SK-N-SH treated with all-trans-retinoic acid at 6 μM for 48 hours (cell line): ENCODE results near the gene GNPTAB.

Source experiments
- ATAC-seq: fragments of 200-7000 bp; cut with Tn5 transposase; 3 replicates; pipeline ENCODE4 v1.9.1; 2020; ENCODE audit warnings: mild to moderate bottlenecking, moderate library complexity
- ARNTL ChIP-seq: fragments of 450-650 bp; formaldehyde crosslinking; IDR thresholded peaks from 2 replicates; pipeline ENCODE4 v1.5.0; 2020; ENCODE audit warnings: low read depth, mild to moderate bottlenecking, moderate library complexity, borderline replicate concordance
- BACH2 ChIP-seq: fragments of 250-450 bp; sonication (Bioruptor Pico); IDR thresholded peaks from 2 replicates; pipeline ENCODE4 v1.9.0; 2021; ENCODE audit warnings: mild to moderate bottlenecking, borderline replicate concordance
- CREB5 ChIP-seq: fragments of 250-450 bp; sonication (Bioruptor Pico); IDR thresholded peaks from 2 replicates; pipeline ENCODE4 v1.5.1; 2020; ENCODE audit warnings: low read depth, mild to moderate bottlenecking, moderate library complexity
- CSDC2 ChIP-seq: fragments of 250-450 bp; sonication (Bioruptor Pico); IDR thresholded peaks from 2 replicates; pipeline ENCODE4 v1.5.0; 2020; ENCODE audit warnings: mild to moderate bottlenecking, moderate library complexity
- CSRNP3 ChIP-seq: fragments of 250-450 bp; sonication (Bioruptor Pico); IDR thresholded peaks from 2 replicates; pipeline ENCODE4 v1.5.1; 2021; ENCODE audit warnings: mild to moderate bottlenecking, moderate library complexity
- ESRRG ChIP-seq: fragments of 250-450 bp; sonication (Bioruptor Pico); IDR thresholded peaks from 2 replicates; pipeline ENCODE4 v1.6.1; 2021; ENCODE audit warnings: mild to moderate bottlenecking
- ISL1 ChIP-seq: fragments of 250-450 bp; sonication (Bioruptor Pico); IDR thresholded peaks from 2 replicates; pipeline ENCODE4 v2.1.2; 2022; ENCODE audit warnings: mild to moderate bottlenecking, moderate library complexity
- POU6F1 ChIP-seq: fragments of 250-450 bp; sonication (Bioruptor Pico); IDR thresholded peaks from 2 replicates; pipeline ENCODE4 v1.8.0; 2021; ENCODE audit warnings: low read depth, mild to moderate bottlenecking, moderate library complexity, borderline replicate concordance
- PPARA ChIP-seq: fragments of 250-450 bp; sonication (Bioruptor Pico); IDR thresholded peaks from 2 replicates; pipeline ENCODE4 v1.5.0; 2020; ENCODE audit warnings: mild to moderate bottlenecking, borderline replicate concordance
- RARB ChIP-seq: fragments of 250-450 bp; sonication (Bioruptor Pico); IDR thresholded peaks from 2 replicates; pipeline ENCODE4 v1.8.0; 2021; ENCODE audit warnings: mild to moderate bottlenecking, moderate library complexity
- TCF4 ChIP-seq: fragments of 250-450 bp; sonication (Bioruptor Pico); IDR thresholded peaks from 2 replicates; pipeline ENCODE4 v1.8.0; 2021; ENCODE audit warnings: mild to moderate bottlenecking, moderate library complexity, borderline replicate concordance
- TOX ChIP-seq: fragments of 250-450 bp; sonication (Bioruptor Pico); IDR thresholded peaks from 2 replicates; pipeline ENCODE4 v1.8.0; 2021; ENCODE audit warnings: mild to moderate bottlenecking, moderate library complexity, borderline replicate concordance
- ZC3H10 ChIP-seq: fragments of 250-450 bp; sonication (Bioruptor Pico); IDR thresholded peaks from 2 replicates; pipeline ENCODE4 v1.5.1; 2021; ENCODE audit warnings: mild to moderate bottlenecking, moderate library complexity
- ZFP3 ChIP-seq: fragments of 250-450 bp; sonication (Bioruptor Pico); IDR thresholded peaks from 2 replicates; pipeline ENCODE4 v1.5.0; 2020; ENCODE audit warnings: mild to moderate bottlenecking, moderate library complexity
- ZFP30 ChIP-seq: fragments of 450-650 bp; formaldehyde crosslinking; IDR thresholded peaks from 2 replicates; pipeline ENCODE4 v1.5.0; 2022; ENCODE audit warnings: mild to moderate bottlenecking, moderate library complexity
- ZNF70 ChIP-seq: fragments of 450-650 bp; formaldehyde crosslinking; IDR thresholded peaks from 2 replicates; pipeline ENCODE4 v1.5.0; 2020; ENCODE audit warnings: mild to moderate bottlenecking, moderate library complexity
- TF ChIP-seq, protein P1 (sequence below): fragments of 250-450 bp; sonication (Bioruptor Pico); IDR thresholded peaks from 2 replicates; pipeline ENCODE4 v1.5.0; 2020; ENCODE audit warnings: mild to moderate bottlenecking, moderate library complexity
- TF ChIP-seq, protein P2 (sequence below): fragments of 250-450 bp; sonication (Bioruptor Pico); IDR thresholded peaks from 2 replicates; pipeline ENCODE4 v1.8.0; 2020; ENCODE audit warnings: mild to moderate bottlenecking, moderate library complexity, borderline replicate concordance

The GNPTAB gene

DNA sequence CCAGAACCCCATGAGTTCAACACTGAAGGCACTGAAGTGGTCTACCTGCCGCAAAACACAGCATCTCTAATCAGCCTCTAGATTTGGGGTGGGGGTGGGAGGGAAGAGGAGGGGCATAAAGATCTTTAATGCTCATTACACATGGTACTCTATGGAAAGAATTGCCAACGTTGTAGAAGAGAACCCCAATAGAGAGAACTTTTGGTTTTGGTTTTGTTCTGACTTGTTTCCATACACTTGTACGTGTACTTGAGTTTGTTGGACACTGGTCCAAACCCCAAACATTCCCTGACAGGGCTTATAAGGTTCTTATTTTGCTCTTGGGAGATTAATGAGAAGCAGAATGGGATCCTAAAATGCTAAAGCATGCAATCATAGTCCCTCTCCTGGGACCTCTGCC, 31.0 kb downstream of the GNPTAB start (continued):
- TF ChIP-seq, protein P1, sequence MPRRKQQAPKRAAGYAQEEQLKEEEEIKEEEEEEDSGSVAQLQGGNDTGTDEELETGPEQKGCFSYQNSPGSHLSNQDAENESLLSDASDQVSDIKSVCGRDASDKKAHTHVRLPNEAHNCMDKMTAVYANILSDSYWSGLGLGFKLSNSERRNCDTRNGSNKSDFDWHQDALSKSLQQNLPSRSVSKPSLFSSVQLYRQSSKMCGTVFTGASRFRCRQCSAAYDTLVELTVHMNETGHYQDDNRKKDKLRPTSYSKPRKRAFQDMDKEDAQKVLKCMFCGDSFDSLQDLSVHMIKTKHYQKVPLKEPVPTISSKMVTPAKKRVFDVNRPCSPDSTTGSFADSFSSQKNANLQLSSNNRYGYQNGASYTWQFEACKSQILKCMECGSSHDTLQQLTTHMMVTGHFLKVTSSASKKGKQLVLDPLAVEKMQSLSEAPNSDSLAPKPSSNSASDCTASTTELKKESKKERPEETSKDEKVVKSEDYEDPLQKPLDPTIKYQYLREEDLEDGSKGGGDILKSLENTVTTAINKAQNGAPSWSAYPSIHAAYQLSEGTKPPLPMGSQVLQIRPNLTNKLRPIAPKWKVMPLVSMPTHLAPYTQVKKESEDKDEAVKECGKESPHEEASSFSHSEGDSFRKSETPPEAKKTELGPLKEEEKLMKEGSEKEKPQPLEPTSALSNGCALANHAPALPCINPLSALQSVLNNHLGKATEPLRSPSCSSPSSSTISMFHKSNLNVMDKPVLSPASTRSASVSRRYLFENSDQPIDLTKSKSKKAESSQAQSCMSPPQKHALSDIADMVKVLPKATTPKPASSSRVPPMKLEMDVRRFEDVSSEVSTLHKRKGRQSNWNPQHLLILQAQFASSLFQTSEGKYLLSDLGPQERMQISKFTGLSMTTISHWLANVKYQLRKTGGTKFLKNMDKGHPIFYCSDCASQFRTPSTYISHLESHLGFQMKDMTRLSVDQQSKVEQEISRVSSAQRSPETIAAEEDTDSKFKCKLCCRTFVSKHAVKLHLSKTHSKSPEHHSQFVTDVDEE (CRISPR knock-in tag), result no peak
- TF ChIP-seq, all 23 proteins: peak for 0

GRCh38 chr12:101795786-101796185, 35.0 kb downstream of the GNPTAB start:
- ATAC-seq, result no peak
- no peak for TF ChIP-seq CSDC2 (CRISPR knock-in tag)
- TF ChIP-seq, protein P2, sequence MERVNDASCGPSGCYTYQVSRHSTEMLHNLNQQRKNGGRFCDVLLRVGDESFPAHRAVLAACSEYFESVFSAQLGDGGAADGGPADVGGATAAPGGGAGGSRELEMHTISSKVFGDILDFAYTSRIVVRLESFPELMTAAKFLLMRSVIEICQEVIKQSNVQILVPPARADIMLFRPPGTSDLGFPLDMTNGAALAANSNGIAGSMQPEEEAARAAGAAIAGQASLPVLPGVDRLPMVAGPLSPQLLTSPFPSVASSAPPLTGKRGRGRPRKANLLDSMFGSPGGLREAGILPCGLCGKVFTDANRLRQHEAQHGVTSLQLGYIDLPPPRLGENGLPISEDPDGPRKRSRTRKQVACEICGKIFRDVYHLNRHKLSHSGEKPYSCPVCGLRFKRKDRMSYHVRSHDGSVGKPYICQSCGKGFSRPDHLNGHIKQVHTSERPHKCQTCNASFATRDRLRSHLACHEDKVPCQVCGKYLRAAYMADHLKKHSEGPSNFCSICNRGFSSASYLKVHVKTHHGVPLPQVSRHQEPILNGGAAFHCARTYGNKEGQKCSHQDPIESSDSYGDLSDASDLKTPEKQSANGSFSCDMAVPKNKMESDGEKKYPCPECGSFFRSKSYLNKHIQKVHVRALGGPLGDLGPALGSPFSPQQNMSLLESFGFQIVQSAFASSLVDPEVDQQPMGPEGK (CRISPR knock-in tag), result no peak
- no peak for TF ChIP-seq BACH2

DNA sequence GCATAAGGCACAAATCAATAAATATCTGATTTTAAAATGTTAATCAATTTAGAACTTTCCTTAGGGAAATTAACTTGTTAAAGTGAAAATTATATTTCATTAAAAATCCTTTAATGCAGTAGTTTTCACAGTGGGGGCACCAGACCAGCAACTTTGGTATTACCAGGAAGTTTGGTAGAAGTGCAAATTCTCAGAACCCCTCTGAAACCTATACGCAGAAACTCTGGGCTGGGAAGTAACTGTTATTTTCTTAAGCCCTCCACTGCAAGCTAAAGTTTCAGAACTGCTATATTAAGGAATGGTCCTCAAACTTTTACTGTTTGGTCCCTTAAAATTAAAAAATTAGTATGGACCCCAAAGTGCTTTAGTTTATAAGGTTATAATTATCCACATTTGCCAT, 35.7 kb downstream of the GNPTAB start:
- no peak for ATAC-seq

More for the DNA sequence above, 35.7 kb downstream of the GNPTAB start:
- TF ChIP-seq ISL1 (CRISPR knock-in tag) (no peak), POU6F1 (CRISPR knock-in tag) (no peak), RARB (no peak), ZNF70 (CRISPR knock-in tag) (no peak), ESRRG (CRISPR knock-in tag) (no peak), ARNTL (no peak), ZFP3 (no peak), CREB5 (CRISPR knock-in tag) (no peak), ZFP30 (no peak), TOX (CRISPR knock-in tag) (no peak), CSRNP3 (CRISPR knock-in tag) (no peak), BACH2 (no peak), CSDC2 (CRISPR knock-in tag) (no peak), PPARA (CRISPR knock-in tag) (no peak), ZC3H10 (CRISPR knock-in tag) (no peak), TCF4 (CRISPR knock-in tag) (no peak)
- TF ChIP-seq, protein P2 (CRISPR knock-in tag), result no peak
- TF ChIP-seq, protein P1 (CRISPR knock-in tag), result no peak
- TF ChIP-seq, all 23 proteins: peak for 0
